HG02943 (cell line): Measurements from ENCODE around the gene ARMS2.

Experiments
- ATAC-seq: cut with Tn5 transposase; IDR thresholded peaks from one replicate; pipeline ENCODE4 v1.9.1; 2021; ENCODE audit warnings: mild to moderate bottlenecking, low read depth, moderate library complexity; ENCODE audit not compliant: unreplicated experiment

ARMS2 gene, protein sequence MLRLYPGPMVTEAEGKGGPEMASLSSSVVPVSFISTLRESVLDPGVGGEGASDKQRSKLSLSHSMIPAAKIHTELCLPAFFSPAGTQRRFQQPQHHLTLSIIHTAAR

DNA sequence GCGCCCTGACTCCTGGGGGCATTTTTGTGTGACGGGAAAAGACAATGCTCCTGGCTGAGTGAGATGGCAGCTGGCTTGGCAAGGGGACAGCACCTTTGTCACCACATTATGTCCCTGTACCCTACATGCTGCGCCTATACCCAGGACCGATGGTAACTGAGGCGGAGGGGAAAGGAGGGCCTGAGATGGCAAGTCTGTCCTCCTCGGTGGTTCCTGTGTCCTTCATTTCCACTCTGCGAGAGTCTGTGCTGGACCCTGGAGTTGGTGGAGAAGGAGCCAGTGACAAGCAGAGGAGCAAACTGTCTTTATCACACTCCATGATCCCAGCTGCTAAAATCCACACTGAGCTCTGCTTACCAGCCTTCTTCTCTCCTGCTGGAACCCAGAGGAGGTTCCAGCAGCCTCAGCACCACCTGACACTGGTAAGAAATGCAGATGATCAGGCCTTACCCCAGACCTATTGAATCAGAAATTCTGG, at the start of gene ARMS2:
TSS of gene ARMS2 (plus strand) at position 51 of the 478 bp plus-strand sequence. CDS start at position 126, 75 bp downstream.
- ATAC-seq, result no peak

- ATAC-seq, result no peak
Measured at GRCh38 chr10:122407375-122408125, 46.9 kb upstream of the ARMS2 start.

DNA sequence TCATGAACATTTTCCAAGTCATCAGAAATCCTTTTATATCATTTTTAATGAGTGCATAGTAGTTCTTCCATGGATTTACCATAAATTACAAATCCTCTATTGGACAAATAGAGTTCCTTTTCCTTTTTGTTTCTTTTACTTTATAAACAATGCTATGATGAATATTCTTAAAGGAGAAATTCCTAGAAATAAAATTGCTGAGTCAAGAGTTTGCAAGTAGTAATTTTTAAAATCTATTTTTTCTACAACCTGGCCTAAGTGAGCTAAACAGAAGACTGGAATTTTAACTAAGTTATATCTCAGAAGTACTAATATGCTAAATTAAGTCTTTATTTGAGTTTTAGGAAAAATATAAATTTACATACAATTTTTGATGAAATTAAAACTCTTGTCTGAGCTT, 41.1 kb upstream of the ARMS2 start:
- no peak for ATAC-seq

- no peak for ATAC-seq
Measured at GRCh38 chr10:122417667-122418066, 36.8 kb upstream of the ARMS2 start.

GRCh38 chr10:122419016-122419415, 35.4 kb upstream of the ARMS2 start:
- ATAC-seq, result no peak

- no peak for ATAC-seq
Measured at GRCh38 chr10:122419876-122420623, 34.4 kb upstream of the ARMS2 start.

GRCh38 chr10:122420624-122421007, 33.8 kb upstream of the ARMS2 start:
- no peak for ATAC-seq

DNA sequence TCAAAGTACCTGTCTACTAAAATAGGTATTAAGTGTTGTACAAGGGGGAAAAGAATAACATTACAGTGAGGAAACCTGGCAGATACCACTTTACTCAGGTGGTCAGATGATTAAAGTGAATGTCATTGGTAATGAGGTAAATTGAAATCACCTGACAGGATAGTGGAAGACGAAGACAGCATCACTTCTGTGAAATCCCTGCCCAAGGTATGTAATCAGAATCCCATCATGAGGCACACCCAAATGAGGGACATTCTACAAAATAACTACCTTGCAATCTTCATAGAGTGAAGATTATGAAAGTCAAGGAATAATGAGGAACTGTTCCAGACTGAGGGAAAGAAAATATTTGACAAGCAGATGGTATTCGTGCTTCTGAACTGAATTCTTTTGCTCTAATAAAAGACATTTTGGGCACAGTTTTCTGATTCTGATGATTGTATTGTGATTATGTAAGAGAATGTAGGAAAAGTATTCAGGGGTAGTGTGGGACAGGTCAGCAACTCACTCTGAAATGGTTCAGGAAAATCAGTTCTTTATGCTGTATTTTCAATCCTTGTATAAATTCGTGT, 33.3 kb upstream of the ARMS2 start:
- ATAC-seq, result no peak

GRCh38 chr10:122421742-122422141, 32.7 kb upstream of the ARMS2 start:
- no peak for ATAC-seq

GRCh38 chr10:122422266-122422989, 32.0 kb upstream of the ARMS2 start:
- no peak for ATAC-seq

DNA sequence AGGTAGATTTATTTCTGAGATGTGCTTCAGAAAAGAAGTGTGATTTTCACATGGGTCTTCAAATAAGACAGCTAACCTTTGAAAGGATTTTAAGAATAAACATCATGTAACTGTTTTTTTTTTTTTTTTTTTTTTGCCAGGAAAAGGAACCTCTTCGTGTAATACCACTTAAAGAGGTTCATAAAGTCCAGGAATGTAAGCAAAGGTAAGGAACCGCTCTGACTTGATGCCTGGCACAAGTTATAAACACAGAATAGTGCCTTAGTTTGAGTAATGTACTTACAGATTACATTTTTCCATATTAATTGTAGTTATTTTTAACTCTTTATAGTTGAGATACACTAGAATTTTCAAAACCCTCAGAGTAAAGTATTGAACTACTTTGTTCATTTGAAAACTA, 30.4 kb upstream of the ARMS2 start:
- no peak for ATAC-seq

GRCh38 chr10:122426829-122427228, 27.6 kb upstream of the ARMS2 start:
- no peak for ATAC-seq

- ATAC-seq, result no peak
Measured at GRCh38 chr10:122427280-122427679, 27.2 kb upstream of the ARMS2 start.

DNA sequence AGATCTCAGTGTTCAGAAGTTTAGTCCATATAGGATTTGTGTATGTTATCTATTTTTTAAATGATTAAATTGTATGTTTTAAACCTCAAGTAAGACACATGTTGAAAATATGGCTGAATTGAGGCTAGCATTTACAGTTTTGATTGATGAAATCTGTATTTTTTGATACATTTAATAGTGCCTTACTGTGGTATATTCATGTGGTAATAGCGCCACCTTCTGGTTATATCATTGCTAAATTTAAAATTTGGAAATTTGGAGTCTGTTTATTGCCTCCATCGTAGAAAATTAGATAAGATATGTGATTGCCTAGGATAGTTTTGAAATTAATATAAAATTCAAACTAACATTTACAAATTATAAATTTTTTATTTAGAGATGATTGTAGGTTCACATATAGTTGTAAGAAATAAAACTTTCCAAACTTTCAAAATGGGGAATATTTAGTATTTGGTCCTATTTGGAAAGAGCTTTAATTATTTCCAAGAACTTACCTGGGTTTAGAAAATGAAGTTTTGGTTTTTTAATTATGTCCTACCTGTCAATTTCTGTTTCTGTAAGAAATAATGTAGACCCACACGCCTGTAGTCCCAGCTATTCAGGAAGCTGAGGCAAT, 19.1 kb upstream of the ARMS2 start:
- no peak for ATAC-seq

- no peak for ATAC-seq
Measured at GRCh38 chr10:122441961-122442360, 12.5 kb upstream of the ARMS2 start.

DNA sequence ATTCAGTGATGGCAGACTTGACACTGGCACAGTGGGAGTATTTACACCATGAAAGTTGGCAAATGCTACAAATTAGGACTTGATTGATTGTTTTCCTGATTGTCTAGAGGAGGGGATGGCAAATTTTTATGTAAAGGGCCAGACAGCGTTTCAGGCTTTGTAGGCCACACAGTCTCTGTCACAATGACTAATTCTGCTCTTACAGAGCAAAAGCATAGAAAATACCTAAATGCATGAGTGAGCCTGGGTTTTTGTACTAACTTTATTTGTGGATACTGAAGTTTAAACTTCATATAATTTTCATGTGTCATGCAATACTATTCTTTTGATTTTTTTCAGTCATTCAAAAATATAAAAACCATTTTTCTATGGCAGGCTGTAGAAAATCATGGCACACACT, 9.0 kb upstream of the ARMS2 start:
- ATAC-seq, result no peak

- ATAC-seq, result no peak
Measured at GRCh38 chr10:122445904-122446303, 8.5 kb upstream of the ARMS2 start.

DNA sequence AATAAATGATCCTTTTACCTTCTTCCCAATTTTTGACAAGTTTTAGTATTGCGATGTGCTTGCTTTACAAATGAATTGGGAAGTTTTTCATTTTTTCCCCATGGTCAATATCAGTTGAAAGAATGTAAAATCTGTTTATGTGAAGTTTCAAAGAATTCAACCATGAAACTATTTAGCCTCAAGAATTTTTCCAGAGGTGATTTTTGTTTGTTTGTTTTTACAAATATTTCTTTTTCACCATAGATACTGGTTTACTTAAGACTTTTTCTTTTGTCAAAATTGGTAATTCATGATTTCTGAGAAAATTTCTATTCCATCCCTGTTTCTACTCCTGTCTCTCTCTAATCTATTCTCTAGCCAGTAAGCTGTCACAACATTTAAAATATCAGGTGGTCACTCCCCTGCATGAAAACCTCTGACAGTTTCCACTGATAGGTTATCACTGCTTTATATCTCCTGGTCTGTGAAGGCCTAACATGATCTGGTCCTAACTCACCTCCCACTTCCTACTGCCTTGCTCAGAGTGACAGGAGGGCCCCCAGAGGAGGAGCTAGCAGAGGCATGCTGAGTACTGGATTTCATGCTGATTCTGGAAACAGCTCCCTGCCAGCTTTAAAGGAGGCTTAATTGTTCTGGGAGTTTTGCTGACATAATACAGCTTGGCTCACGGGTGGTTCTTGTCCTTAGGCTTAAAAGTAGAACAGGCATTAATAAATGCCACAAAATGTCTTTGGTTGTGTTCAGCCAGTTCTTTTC, 7.6 kb upstream of the ARMS2 start:
- ATAC-seq, result no peak

DNA sequence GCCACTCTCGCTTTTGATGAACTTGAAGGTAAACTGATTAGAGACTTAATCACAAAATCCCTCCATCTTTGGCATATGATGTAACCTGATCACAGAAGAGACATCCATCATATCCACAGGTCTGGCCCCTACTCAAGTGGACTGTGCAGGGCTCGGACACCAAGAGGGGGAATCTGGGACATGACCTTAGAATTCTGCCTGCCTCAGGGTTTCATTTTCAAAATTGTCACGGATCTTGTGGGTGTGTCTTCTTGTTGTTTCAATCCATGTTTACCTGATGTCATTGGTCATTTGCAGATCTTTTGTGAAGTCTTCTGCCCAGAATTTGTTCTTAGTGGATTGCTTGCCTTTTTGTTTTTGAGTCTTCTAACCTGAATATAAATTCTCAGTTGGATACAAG, 5.9 kb upstream of the ARMS2 start:
- no peak for ATAC-seq

DNA sequence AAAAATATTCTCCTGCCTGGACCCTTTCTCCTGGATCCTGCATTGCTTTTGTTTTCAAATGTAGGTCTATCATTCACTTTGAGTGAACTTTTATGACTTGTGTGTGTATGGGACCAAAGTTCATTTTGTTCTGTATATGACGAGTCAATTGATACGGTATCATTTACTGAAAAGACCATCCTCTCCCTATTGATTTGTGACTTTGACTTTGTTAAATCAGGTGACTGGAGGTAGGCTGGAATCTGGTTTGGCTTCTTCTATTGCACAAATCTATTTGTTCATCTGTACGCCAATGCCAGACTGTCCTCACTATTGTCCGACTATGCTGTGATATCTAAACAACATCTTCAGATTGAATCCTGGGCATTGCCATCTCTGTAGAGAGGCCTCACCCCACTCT, 5.3 kb upstream of the ARMS2 start:
- ATAC-seq, result no peak
